Panc1 (cell line): ENCODE measurements around the gene LHX3. TPM values are rescaled to one million over a fixed set of nuclear protein-coding genes. Genes with fewer than 3 reads are reported as not detected.

Source experiments
- ATAC-seq: fragments of 200-7000 bp; cut with Tn5 transposase; 2 replicates; pipeline ENCODE4 v1.9.1; 2020; ENCODE audit warnings: mild to moderate bottlenecking, moderate library complexity
- BruUV-seq: library from RNA; stranded (reverse); fragments of 400-500 nt; replicated peaks from 2 replicates; lab custom pipeline; 2021; lab: Mats Ljungman, UMichigan
- CTCF ChIA-PET: fragments of 300-600 bp; sonication (Branson Sonifier 250); formaldehyde crosslinking; loops from one replicate; lab custom pipeline; 2022; ENCODE audit warnings: antibody characterized with exemption; lab: Charles Lee
- POLR2A ChIA-PET: fragments of 300-600 bp; sonication (Branson Sonifier 250); formaldehyde crosslinking; loops from one replicate; lab custom pipeline; 2022; ENCODE audit warnings: antibody characterized with exemption; lab: Charles Lee
- DNase-seq: peaks from one replicate; pipeline ENCODE4 v3.0.0-alpha.2; 2010; ENCODE audit warnings: low read depth, low spot score
- H3K27ac ChIP-seq: 2 replicates; pipeline ENCODE4 v1.5.1; 2011; ENCODE audit warnings: mild to moderate bottlenecking, low read length, inconsistent platforms
- H3K27me3 ChIP-seq: fragments of 200-500 bp; sonication (Bioruptor generic); 2 replicates; pipeline ENCODE4 v1.6.0; 2014; ENCODE audit warnings: low read length, inconsistent platforms; ENCODE audit not compliant: control insufficient read depth, insufficient read depth
- H3K36me3 ChIP-seq: fragments of 200-500 bp; sonication (Bioruptor generic); 2 replicates; pipeline ENCODE4 v1.5.1; 2014; ENCODE audit warnings: inconsistent platforms, mild to moderate bottlenecking, low read length, moderate library complexity; ENCODE audit not compliant: control insufficient read depth, insufficient read depth
- H3K4me1 ChIP-seq: 2 replicates; pipeline ENCODE4 v1.5.1; 2011; ENCODE audit warnings: inconsistent platforms, mild to moderate bottlenecking, low read length, moderate library complexity; ENCODE audit not compliant: control insufficient read depth, insufficient read depth
- H3K4me3 ChIP-seq, 2 experiments: 2 replicates each; pipeline ENCODE4 v1.5.1; 2011 to 2012; ENCODE audit warnings: low read depth in 2 of 2, low read length in 2 of 2, mild to moderate bottlenecking in 2 of 2, inconsistent platforms in 1 of 2, moderate library complexity in 1 of 2
- H3K9me3 ChIP-seq: fragments of 200-500 bp; sonication (Bioruptor generic); 2 replicates; pipeline ENCODE4 v1.5.1; 2014; ENCODE audit warnings: low read depth, mild to moderate bottlenecking, inconsistent platforms, low read length, moderate library complexity; ENCODE audit not compliant: control insufficient read depth, insufficient read depth
- CTCF ChIP-seq: fragments of 450-650 bp; IDR thresholded peaks from 2 replicates; pipeline ENCODE4 v1.5.1; 2017; ENCODE audit warnings: mild to moderate bottlenecking
- POLR2AphosphoS5 ChIP-seq: IDR thresholded peaks from 2 replicates; pipeline ENCODE4 v1.6.1; 2012; ENCODE audit warnings: mild to moderate bottlenecking, low read depth, low read length, moderate library complexity
- REST ChIP-seq, 2 experiments: IDR thresholded peaks; 2 replicates each; pipeline ENCODE4 v1.6.1; 2011 to 2012; ENCODE audit warnings: low read depth in 2 of 2, control low read depth in 1 of 2, low read length in 1 of 2, mild to moderate bottlenecking in 1 of 2, moderate library complexity in 1 of 2; ENCODE audit not compliant: insufficient read depth in 1 of 2
- SIN3A ChIP-seq: IDR thresholded peaks from 2 replicates; pipeline ENCODE4 v1.6.1; 2012; ENCODE audit warnings: low read depth, mild to moderate bottlenecking, low read length, moderate library complexity, borderline replicate concordance; ENCODE audit not compliant: insufficient read depth
- TCF7L2 ChIP-seq: IDR thresholded peaks from 2 replicates; pipeline ENCODE4 v1.6.1; 2011; ENCODE audit warnings: mild to moderate bottlenecking, low read depth, low read length, inconsistent platforms
- in situ Hi-C: cut with HindIII; loops from 2 replicates; pipeline ENCODE4 v1.10.0; 2016; ENCODE audit warnings: low sequenced_read_pairs, low pct_unique_long_range_greater_than_20kb
- intact Hi-C: fragments of 100-400 bp; cut with micrococcal nuclease; formaldehyde crosslinking; loops from one replicate; pipeline ENCODE4 v1.10.0; 2022; ENCODE audit not compliant: unreplicated experiment
- total RNA-seq: library from RNA; stranded (reverse); gene quantifications from one replicate; pipeline ENCODE4 v1.2.1, GENCODE V29; 2021; ENCODE audit not compliant: unreplicated experiment

Gene LHX3
- total RNA-seq, 1 experiment from 2014 or later, result 0.13 TPM

- ChIA-PET CTCF (no interaction called here), POLR2A (no interaction called here)
- DNase-seq (no peak), ATAC-seq (no peak)
- no peaks in the 10 kb centered on the region for H3K36me3 ChIP-seq
- H3K27ac ChIP-seq, result no peak overlapping the region
- no TSS peak for BruUV-seq
- in situ Hi-C loops (no loop called here), intact Hi-C loops (no loop called here)
- no peaks in the 10 kb centered on the region for H3K27me3 ChIP-seq
- no peak overlapping the region for H3K4me3 ChIP-seq
- no peaks in the 10 kb centered on the region for H3K9me3 ChIP-seq
- TF ChIP-seq SIN3A, result no peak
- TF ChIP-seq CTCF, result no peak
- TF ChIP-seq REST (IDR thresholded peaks at IDR 0.05; ENCODE audit: insufficient read depth in 1 of 2, low read depth in 2 of 2, low read length in 1 of 2), result no peak
- no peak for TF ChIP-seq POLR2AphosphoS5
- no peak for TF ChIP-seq TCF7L2
- peaks cover 2% of the 10 kb centered on the region; the same call in 1 of the 2 replicates for H3K4me1 ChIP-seq
These were observed 3.7 kb upstream of the LHX3 start for GRCh38 chr9:136208675-136209074.

GRCh38 chr9:136207616-136208015 lies 2.7 kb upstream of the LHX3 start:
- TF ChIP-seq TCF7L2 (no peak), POLR2AphosphoS5 (no peak), CTCF (no peak), REST (IDR thresholded peaks at IDR 0.05; ENCODE audit: insufficient read depth in 1 of 2, low read depth in 2 of 2, low read length in 1 of 2) (no peak), SIN3A (no peak)
- POLR2A ChIA-PET, result no interaction called here
- in situ Hi-C loops, result no loop called here
- intact Hi-C loops, result no loop called here
- Histone ChIP-seq H3K4me1 (peaks cover 2% of the 10 kb centered on the region; the same call in 1 of the 2 replicates), H3K36me3 (no peaks in the 10 kb centered on the region), H3K4me3 (no peak overlapping the region), H3K9me3 (no peaks in the 10 kb centered on the region), H3K27me3 (no peaks in the 10 kb centered on the region), H3K27ac (no peak overlapping the region)
- CTCF ChIA-PET, result interaction anchor here (0.8 kb wide), 1 partner anchor 35 kb away, joined by 3 read pairs; no protein-coding TSS in a partner anchor
- DNase-seq (no peak), ATAC-seq (no peak)
- BruUV-seq, result no TSS peak
